ENCODE data around the gene MS4A10. TPM values are rescaled to one million over a fixed set of nuclear protein-coding genes. Genes with fewer than 3 reads are reported as not detected.

Gene MS4A10
- total RNA-seq, 3 donors from 2014 or later, result 1.2 TPM; not detected in 2

GRCh38 chr11:60831143-60831500 lies 46.0 kb downstream of the MS4A10 start:
- peak; percentile 93 for ATAC-seq
- intact Hi-C loops (cut with DNase I, micrococcal nuclease), result loop anchor here (5.0 to 10.0 kb wide), 2 partner anchors 56 to 354 kb away; no protein-coding TSS in a partner anchor
- Histone ChIP-seq H3K4me3 (no peak overlapping the region), H3K36me3 (ENCODE audit: low read depth) (no peaks in the 10 kb centered on the region), H3K9me3 (no peaks in the 10 kb centered on the region), H3K4me1 (ENCODE audit: low read depth) (no peaks in the 10 kb centered on the region)
- DNase-seq, result peak; percentile 83 to 94 (median 90)
- TF ChIP-seq CTCF (IDR thresholded peaks at IDR 0.05), result peak; percentile 85

GRCh38 chr11:60831501-60832079 lies 46.5 kb downstream of the MS4A10 start:
- intact Hi-C loops (cut with DNase I, micrococcal nuclease), result loop anchor here (5.0 to 10.0 kb wide), 2 partner anchors 56 to 353 kb away; no protein-coding TSS in a partner anchor
- TF ChIP-seq CTCF (IDR thresholded peaks at IDR 0.05), result no peak
- Histone ChIP-seq H3K9me3 (no peaks in the 10 kb centered on the region), H3K4me3 (no peak overlapping the region), H3K4me1 (ENCODE audit: low read depth) (no peaks in the 10 kb centered on the region), H3K36me3 (ENCODE audit: low read depth) (no peaks in the 10 kb centered on the region)
- DNase-seq (no peak), ATAC-seq (no peak)

- no peak for TF ChIP-seq CTCF (IDR thresholded peaks at IDR 0.05)
These were observed 49.8 kb downstream of the MS4A10 start for GRCh38 chr11:60834742-60835533.

GRCh38 chr11:60835534-60835846 lies 50.4 kb downstream of the MS4A10 start:
- ATAC-seq (no peak), DNase-seq (no peak)
- H3K4me3 ChIP-seq, result no peak overlapping the region
- no peaks in the 10 kb centered on the region for H3K9me3 ChIP-seq
- no peaks in the 10 kb centered on the region for H3K4me1 ChIP-seq (ENCODE audit: low read depth)
- intact Hi-C loops (cut with DNase I, micrococcal nuclease), result loop anchor here in 1 of 2 donors (10.0 kb wide), 1 partner anchor 349 kb away; no protein-coding TSS in a partner anchor
- TF ChIP-seq CTCF (IDR thresholded peaks at IDR 0.05), result no peak
- H3K36me3 ChIP-seq (ENCODE audit: low read depth), result no peaks in the 10 kb centered on the region

More at GRCh38 chr11:60834742-60835533, 49.8 kb downstream of the MS4A10 start:
- no peak for DNase-seq
- Histone ChIP-seq H3K9me3 (no peaks in the 10 kb centered on the region), H3K4me3 (no peak overlapping the region), H3K36me3 (ENCODE audit: low read depth) (no peaks in the 10 kb centered on the region), H3K4me1 (ENCODE audit: low read depth) (no peaks in the 10 kb centered on the region)
- ATAC-seq, result peak; percentile 54
- intact Hi-C loops (cut with DNase I, micrococcal nuclease), result loop anchor here (5.0 to 10.0 kb wide), 2 partner anchors 52 to 350 kb away; no protein-coding TSS in a partner anchor

- peak in 1 of 3 donors; percentile 10 for DNase-seq
- ATAC-seq, result no peak
- no peak for TF ChIP-seq CTCF (IDR thresholded peaks at IDR 0.05)
- Histone ChIP-seq H3K4me3 (no peak overlapping the region), H3K4me1 (ENCODE audit: low read depth) (peaks cover 6% of the 10 kb centered on the region), H3K36me3 (ENCODE audit: low read depth) (no peaks in the 10 kb centered on the region), H3K9me3 (no peaks in the 10 kb centered on the region)
- intact Hi-C loops (cut with DNase I, micrococcal nuclease), result loop anchor here in 1 of 2 donors (10.0 kb wide), 1 partner anchor 348 kb away; no protein-coding TSS in a partner anchor
These were observed 51.9 kb downstream of the MS4A10 start for GRCh38 chr11:60836866-60837515.
